ENCODE data around the gene CAMSAP1. TPM values are rescaled to one million over a fixed set of nuclear protein-coding genes. Genes with fewer than 3 reads are reported as not detected.

Gene CAMSAP1
- total RNA-seq, 1 experiment from 2014 or later: 52.7 TPM

DNA sequence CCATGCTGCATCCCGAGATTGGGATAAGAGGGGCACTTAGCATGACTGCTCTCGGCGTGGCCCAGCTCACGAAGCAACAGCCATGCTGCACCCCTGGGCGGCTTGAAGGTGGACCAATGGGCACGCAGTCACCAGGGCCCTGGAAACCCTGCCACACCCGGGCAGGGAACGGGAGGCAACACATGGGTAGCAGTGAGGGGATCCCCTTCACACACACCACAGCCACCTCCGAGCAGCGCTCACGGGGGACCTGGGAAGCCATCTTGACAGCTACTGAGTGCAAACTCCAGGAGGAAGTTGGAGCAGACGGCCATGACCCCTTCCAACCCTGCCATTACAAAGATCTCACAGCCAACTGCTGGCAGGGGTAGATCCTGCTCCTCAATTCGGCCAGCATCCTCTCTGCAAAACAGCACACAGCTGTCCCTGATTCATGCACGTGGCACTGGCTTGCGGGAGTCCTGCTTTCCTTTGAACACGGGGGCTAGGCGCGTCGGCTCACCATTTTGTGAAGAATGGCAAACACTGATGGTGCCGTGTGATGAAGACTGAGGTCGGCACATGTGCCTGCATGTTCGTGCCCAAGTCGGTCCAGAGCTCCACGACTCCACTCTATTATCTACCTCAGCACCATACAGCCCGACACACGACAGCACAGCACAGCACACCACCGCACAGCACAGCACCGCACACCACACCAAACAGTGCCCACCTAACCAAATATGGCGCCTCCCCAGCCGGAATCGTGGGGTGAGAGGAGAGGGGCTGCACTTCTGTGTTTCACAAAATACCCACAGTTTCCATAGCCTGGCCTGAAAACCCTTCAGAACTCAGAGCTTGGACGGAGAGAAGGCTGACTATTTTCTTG, 48.8 kb upstream of the CAMSAP1 start:
- Histone ChIP-seq H3K4me2 (ENCODE audit: insufficient read depth, insufficient read length, low read length) (no peak overlapping the region), H2BK5ac (ENCODE audit: insufficient read length, low read length) (no peak overlapping the region), H3K18ac (ENCODE audit: insufficient read length, low read depth, low read length) (no peak overlapping the region), H2BK15ac (ENCODE audit: low read depth, low read length) (no peak overlapping the region), H3K9me3 (ENCODE audit: control insufficient read depth, low read depth, low read length) (no peaks in the 10 kb centered on the region), H3K27ac (ENCODE audit: insufficient read length, low read depth, low read length) (no peak overlapping the region), H3K79me1 (ENCODE audit: insufficient read depth, low read depth, low read length, poor library complexity, severe bottlenecking) (peaks cover 2% of the 10 kb centered on the region), H4K20me1 (ENCODE audit: control insufficient read depth, insufficient read depth, insufficient read length) (no peaks in the 10 kb centered on the region), H2AFZ (ENCODE audit: low read length) (no peak overlapping the region), H4K8ac (replicated peaks; ENCODE audit: insufficient read length, low read depth, low read length) (no peak overlapping the region), H3K9ac (ENCODE audit: extremely low read depth, insufficient read length, low read length) (no peak overlapping the region), H4K5ac (ENCODE audit: insufficient read length, low read depth, low read length) (no peak overlapping the region), H3K4ac (ENCODE audit: low read depth, low read length) (no peak overlapping the region), H3K23ac (ENCODE audit: insufficient read length, low read depth, low read length) (no peak overlapping the region), H3K79me2 (ENCODE audit: insufficient read depth, low read length) (peaks cover 15% of the 10 kb centered on the region; the same call in 1 of the 2 replicates), H2BK120ac (ENCODE audit: low read depth, low read length, poor library complexity, severe bottlenecking) (no peak overlapping the region), H2BK20ac (ENCODE audit: low read depth, low read length, poor library complexity, severe bottlenecking) (no peak overlapping the region), H3K23me2 (ENCODE audit: insufficient read length, low read depth, low read length, poor library complexity, severe bottlenecking) (peaks cover 5% of the 10 kb centered on the region), H2BK12ac (ENCODE audit: insufficient read length, low read depth, low read length) (no peak overlapping the region), H4K91ac (ENCODE audit: insufficient read length, low read depth, low read length) (no peak overlapping the region), H2AK5ac (ENCODE audit: insufficient read length, low read length) (no peak overlapping the region), H3K56ac (ENCODE audit: insufficient read length, low read depth, low read length) (no peak overlapping the region), H3T11ph (ENCODE audit: low read length) (no peak overlapping the region), H3K27me3 (ENCODE audit: insufficient read depth, low read length) (no peaks in the 10 kb centered on the region), H3K14ac (ENCODE audit: insufficient read depth, low read length) (no peak overlapping the region), H3K4me1 (ENCODE audit: insufficient read depth, low read length) (no peaks in the 10 kb centered on the region; the same call in 1 of the 2 replicates)
- Mint-ChIP-seq H3K4me1 (peaks cover 7 to 9% of the 10 kb centered on the region in 2 experiments), H3K36me3 (ENCODE audit: insufficient read depth in 1 of 3, low read depth in 3 of 3) (peaks cover 9 to 34% (median 34%) of the 10 kb centered on the region in 3 experiments; a peak in 6 of 7 replicates), H3K27me3 (ENCODE audit: low read depth) (no peaks in the 10 kb centered on the region), H3K27ac (peak overlapping the region in 2 of 3 experiments; percentile 63 to 89; a peak in 5 of 7 replicates), H3K9me3 (no peaks in the 10 kb centered on the region), H3K4me3 (no peak overlapping the region)
- no CpG with 5 or more reads among the region's 32 CpGs for WGBS (ENCODE audit: extremely low coverage, insufficient read length, low lambda C conversion rate)
- no peak for DNase-seq
- TF ChIP-seq, protein P1, sequence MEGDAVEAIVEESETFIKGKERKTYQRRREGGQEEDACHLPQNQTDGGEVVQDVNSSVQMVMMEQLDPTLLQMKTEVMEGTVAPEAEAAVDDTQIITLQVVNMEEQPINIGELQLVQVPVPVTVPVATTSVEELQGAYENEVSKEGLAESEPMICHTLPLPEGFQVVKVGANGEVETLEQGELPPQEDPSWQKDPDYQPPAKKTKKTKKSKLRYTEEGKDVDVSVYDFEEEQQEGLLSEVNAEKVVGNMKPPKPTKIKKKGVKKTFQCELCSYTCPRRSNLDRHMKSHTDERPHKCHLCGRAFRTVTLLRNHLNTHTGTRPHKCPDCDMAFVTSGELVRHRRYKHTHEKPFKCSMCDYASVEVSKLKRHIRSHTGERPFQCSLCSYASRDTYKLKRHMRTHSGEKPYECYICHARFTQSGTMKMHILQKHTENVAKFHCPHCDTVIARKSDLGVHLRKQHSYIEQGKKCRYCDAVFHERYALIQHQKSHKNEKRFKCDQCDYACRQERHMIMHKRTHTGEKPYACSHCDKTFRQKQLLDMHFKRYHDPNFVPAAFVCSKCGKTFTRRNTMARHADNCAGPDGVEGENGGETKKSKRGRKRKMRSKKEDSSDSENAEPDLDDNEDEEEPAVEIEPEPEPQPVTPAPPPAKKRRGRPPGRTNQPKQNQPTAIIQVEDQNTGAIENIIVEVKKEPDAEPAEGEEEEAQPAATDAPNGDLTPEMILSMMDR (conservative IDR thresholded peaks at IDR 0.05): no peak

Measured in H9 (cell line).